Glomerular visceral epithelial cell (primary cell): ENCODE data around the gene SLC22A7.

ENCODE experiments used
- DNase-seq: peaks from one replicate; pipeline ENCODE4 v3.0.0-alpha.2; 2016; ENCODE audit errors: extremely low spot score

The SLC22A7 gene

DNA sequence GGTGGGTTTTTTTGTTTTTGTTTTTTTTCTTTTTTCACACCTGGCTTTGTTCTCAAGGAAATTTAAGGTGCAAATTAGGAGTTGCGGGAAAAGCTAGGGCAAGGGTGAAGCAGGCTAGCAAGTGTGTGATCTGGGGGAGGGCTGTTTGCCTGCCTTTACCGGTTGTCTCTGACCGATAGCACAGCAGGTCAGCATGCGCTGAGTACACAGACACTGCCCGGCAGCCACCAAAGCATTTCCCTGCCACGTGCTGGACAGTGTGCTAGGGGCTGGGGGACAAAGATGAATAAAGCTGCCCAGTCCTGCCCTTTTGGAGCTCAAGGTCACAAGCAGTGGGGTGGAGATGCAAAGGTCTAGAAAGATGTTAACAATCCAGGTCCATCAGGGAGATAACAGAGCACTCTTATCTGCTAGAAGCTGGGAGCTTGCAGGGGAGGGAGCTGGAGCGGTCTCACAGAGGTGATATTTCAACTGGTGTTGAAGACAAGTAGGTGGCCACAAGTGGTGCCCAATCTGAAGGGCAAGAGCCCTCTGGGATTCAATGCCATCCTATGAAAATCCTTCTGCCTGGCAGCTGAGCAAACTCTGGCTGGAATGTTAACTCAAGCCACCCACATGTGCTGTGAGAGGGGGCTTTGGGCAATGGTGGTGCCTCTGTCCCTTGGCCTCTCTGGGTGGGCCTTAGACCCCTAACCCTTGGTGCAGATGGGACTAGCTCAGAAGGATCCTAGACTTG lies 30.3 kb upstream of the SLC22A7 start:
- DNase-seq = no peak

DNA sequence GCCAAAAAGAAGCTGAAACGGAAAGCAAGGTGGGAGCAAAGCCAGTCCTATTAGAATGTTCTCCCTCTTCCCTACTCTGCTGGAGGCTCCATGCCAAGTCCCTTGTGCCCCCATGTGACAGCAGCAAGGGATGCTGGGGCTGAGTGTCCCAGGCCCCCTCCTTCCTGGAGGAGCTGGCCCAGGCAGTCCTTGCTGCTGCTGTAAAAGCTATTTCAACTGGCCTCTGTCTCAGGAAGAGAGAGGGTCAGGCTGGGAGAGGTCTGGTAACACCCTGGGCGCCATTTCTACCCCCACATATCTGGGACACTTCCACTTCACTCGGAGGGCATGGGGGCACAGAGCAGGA lies 29.7 kb upstream of the SLC22A7 start:
- no peak for DNase-seq

DNA sequence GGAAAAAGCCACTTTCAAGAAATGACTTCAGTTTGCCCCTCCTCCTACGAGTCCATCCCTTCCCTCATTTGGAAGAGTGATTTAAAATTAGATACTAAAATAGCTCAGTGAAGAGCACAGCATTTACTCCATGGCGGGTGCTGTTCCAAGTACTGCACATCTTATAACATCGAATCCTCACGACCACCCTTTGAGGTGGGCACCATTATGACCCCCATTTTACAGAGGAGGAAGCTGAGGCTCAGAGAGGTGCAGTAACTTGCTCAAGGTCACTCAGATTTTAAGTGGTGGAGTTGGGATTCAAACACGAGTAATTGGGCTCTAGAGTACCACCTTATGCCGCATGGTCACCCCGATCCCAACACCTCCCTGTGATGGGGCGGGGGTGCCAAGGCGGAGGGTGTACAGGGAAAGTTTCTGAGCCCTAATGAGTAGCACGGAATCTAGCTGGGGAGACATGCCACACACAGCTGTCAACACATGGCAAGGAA lies 29.2 kb upstream of the SLC22A7 start:
- DNase-seq = no peak

DNA sequence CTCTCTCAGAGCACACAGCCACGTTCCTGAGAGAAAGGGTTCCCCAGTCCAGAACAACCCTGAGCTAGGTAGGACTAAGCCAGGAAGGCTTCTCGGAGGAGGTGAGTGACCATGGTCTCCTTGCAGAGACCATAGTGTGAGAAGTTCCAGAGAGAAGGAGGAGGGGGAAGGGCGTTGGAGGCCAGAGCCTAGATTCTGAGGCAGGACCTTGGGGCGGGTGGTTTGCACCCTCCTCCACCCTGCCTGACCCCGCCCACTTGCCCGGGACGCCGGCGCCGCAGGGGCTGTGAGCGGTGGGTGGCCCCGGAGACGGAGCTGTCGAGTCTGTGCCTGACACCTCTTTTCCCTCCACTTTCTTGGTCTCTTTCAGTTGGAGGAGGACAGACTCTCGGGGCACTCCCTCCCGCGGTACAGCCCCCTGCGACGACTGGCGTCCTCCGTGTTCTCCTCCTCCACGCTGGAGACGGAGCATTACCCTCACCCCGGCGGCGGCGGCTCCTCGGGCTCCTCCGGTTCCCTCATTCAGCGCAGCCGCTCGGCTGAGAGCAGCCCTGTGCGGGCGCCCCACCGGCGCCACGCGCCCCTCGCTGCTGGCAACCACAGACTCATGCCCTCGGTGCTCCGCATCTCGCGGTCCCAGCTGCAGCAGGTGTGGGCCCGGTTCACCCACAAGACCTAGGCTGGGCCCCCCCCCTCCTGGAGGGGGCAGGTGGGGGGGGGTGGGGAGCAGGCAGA lies 28.6 kb upstream of the SLC22A7 start:
- DNase-seq = no peak

DNA sequence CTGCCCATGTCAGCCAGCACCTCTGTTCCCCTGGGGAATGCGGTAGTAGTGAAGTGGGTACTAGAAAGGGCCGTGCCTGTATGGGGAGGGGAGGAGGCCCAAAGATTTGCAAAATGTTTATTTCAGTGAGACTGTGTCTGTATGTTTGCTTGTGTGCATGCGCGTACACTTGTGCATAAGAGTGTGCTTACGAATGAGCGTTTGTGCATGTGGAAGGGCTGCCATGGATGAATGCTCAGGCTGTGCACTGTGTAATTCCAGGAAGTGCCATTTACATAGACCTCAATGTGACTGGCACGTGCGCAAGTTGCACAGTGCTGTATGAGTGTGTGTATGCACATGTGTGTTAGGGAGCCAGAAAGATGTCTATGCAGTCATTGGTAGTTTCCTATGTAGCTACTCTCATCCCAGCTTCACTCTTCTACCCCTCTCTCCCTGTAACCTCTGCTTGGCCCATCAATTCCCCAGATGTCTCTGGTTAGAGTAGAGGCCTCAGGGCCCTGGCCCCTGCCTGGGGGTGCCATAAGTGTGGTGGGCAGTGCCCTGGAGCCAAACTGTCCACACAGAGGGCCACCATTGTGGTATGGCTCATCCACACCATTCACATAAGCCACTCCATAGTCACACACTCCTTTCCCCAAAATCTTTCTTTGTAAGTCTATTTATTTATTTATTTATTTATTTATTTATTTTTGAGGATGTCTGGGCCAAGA lies 26.8 kb upstream of the SLC22A7 start:
- DNase-seq = no peak

DNA sequence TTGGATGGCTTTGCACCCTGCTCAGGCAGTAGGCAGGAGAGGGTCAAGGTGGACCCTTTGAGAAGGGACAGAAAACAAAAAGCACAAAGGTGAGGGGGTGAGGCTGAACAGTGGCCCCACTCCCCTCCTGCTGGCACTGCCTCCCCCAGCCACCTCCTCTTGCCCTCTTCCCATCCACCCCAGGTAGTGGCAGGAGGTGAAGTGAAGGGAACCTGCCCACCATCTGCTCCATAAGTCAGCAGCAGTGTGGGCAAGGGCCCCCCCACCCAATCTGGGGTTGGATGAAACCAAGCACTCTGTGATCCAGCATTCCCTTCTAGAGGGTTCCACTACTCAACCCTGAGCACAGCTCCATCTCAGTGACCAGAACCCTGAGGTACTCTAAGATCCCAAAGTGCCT lies 26.1 kb upstream of the SLC22A7 start:
- no peak for DNase-seq

DNA sequence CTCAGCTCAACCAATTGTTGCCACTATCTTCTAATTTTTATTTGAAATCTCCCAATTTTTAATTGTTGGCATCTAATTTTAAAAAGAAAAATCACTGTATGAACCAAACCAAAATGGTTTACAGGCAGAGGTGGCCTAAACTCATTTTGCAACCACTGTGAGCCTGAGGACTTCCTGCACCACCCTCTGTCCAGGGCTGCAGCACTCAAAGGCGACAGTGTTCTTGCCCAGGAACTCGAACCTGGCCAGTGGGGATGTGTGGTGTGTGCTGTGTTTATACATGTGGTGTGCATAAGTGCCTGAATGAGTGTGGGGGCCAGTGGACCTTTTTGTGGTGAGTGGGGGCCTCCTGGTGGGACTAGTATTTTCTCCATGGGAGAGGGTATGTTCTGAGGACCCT lies 24.4 kb upstream of the SLC22A7 start:
- no peak for DNase-seq

DNA sequence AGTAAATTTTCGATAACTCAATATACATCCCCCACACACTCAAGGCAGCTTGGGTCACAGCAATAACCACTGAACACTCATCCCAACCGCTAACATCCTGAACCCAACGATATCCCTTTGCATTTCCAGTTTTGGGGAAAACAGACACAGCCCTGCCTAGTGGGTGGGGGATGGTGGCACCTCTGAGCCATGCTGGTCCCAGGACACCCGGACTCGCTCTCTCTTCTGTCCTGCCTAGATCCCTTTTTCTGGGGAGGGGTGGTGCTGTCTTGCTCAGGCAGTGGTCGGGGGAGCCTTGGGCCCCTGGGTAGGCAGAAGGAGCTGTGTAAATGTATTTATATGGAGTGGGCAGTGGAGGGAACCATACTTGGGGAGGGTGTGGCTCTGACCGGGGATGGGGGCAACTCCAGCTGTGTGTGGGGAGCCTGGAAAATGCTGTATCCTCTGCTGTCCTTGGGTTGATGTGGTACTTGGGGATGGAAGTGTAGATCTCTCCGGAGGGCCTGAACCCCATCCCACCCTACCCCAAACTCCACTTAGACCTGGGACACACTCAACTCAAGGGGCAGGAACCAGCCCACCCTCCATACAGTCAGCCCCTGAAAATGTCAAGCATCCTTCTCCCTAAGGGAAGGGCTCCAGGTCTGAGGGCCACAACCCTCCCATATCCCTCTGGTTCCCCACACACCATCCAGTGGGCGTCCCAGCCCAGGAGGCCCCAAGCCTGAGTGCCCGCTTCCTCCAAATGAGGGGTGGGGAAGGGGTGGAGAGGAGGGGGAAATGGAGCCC lies 23.7 kb upstream of the SLC22A7 start:
- no peak for DNase-seq

DNA sequence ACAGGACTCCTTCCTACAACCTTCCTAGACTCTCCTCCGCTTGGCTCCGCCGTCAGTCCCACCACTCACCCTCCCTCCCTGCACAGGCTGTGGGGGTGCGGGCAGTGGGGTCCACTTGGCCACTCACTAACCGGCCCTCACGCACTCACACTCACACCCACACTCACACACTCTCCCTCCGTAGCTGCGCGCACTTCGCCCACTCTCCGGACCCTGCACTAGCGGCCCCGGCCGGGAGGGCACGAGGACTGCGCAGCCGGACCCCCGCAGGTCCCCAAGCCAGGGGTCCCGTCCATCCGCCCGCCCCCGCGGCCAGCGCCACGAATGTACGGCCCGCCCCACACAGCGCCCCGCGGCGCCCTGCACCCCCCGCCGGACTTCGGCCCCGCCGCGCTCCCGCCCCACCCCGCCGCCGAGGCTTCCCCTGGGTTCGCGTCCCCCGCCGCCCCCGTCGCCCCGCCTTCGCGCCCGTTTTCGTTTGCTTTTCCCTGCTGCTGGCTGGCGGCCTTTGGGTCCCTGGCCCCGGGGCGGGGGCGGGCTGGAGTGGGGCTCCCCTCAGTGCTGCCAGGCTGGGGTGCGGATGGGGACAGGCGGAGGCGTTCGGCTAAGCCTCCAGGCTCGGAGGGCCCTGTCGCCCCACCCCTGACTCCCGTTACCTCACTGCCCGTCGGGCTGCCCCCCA lies 23.0 kb upstream of the SLC22A7 start:
- DNase-seq = no peak

DNA sequence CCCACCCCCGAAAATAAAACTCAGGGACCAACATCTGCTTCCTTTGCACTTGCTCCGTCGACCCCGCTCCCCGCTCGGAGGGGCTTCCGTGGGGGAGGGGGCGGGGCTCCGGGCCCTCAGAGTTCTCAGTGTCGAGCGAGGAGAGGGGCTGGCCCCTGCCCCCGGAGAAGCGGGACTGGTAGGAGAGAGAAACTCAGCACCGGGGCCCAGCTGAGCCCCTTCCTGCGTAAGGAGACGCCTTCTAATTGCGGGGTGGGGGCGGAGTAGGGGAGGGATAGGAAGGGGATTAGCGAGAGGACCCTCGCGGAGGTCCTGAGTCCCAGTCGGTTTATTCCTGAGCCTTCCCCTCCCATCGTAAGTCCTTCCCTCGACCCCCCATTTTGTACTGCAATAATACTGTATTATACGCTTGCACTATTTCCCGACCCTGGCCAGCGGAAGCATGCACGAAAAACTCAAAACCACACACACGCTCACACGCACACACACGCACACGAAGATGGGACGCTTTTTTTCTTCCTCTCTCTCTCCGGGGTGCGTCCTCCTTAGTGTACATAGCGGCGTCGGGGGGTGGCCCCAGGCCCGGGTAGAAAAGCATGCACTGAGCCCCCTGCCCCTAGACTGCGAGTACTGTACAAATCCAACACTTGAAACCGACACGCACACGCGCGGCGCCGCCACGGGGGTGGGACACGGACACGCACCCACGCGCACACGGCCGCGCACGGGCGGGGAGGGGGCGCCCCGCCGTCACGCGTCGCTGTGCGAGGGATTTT lies 22.1 kb upstream of the SLC22A7 start:
- no peak for DNase-seq

DNA sequence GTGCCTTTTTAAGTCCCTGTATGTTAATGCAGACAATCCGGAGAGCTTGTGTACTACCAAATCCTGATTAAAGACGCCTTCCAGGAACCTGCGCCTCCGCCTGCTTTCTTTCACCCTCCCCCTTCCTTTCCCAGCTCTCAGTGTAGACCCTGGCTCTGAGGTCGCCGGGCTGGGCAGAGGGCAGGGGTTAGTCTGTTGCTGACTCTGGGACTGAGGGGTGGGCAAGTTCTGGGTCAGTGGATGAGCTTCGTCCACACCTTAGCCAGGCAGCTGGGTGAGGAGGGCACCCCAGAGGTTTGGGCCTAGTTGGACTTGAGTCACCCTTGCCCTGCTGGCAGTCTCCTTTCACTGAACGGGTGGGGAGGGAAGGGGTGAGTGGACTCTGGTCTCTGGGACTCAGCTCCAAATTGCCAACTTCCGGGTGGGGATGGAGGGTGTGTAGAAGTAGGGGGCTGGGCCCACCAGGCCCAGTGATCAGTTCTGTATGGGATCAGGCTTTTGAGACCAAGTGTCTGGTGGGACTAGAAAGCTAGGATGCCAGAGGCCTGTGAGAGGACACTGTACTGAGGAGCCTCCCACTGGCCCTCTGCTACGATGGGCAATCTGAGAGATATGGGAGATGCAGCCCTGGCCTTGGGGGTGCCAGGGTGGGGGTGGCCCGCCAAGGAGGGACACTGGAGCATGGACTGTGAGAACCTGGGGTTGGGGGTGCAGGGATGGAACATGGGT lies 21.3 kb upstream of the SLC22A7 start:
- no peak for DNase-seq

DNA sequence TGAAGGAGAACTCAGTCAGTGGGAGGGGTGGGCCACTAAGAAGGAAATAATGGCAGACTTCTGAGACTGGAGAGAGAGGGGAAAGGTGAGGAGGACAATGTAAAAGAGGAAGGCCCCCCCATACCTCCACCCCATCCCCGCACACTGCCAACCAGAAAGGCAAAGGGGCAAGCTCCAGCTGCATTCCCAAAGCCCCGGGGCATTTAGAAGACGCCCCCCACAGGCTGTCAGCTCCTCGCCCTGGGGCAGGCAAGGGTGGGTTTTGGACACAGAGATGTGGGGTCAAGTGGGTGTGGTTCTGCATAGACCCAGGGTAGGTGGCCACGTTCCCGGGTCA lies 20.8 kb upstream of the SLC22A7 start:
- DNase-seq = no peak

DNA sequence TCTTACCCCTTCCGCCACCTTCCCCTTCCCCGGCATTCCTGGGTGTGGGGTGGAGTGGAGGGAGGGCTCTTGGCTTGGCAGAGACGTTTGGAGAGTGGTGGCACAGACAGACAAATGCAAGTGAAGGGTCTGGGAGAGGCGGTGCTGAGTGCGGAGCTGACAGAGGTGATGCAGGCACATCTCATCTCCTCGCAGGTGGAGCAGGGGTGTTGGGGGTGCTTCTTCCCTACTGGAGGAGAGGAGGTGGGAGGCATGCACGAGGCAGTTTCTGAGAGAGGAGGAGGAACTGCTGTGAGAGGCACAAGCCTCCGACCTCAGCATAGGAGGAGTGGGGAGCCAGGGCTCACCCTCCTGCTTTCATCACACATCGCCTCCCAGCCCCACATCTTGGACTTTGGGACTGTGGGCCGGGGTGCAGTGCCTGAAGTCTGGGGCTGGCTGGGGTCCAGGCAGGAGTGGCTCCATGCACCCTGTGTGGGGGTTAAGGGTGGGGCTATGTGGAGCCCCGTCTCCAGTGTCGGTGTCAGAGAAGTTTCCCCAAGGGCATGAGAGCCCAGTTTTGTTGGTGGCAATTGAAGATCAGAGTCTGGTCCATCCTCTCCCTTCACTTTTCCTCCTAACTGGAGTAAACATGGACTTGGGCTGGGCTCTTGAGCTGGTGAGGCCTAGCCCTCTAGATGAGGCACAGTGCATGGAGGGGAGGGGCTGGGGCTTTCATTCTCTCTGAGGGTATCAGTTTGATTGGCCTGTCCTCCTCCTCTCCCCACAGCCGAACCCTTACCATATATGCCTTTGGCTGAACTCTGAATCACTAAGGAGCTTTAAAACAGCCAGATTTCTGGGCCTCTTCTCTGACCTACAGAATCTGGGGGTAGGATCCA lies 20.2 kb upstream of the SLC22A7 start:
- no peak for DNase-seq

DNA sequence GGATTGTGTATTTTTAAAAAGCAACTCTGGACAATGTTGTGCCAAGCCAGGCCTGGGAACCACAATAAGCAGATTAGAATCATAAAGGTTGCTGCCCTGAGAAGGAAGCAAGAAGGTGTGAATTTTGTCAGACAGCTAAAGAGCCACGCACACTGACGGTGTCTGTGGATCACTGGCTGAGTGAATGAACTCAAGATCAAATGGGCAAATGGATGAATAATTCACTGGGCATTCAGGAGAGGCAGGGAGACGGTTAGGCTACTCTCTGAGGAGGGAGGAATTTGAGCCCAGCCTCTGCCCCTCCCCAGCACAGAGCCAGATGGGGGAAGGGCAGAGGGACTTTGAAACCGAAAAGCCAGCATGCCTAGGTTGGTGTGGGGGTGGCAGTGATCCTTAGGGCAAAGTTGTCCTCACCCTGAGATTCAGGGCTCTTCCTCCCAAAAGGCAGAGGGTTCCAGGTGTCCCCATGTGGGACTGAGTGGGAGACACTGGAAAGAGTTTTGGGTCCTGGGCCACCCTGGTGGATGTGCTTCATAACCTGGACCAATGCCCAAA lies 19.5 kb upstream of the SLC22A7 start:
- peak; percentile 41 for DNase-seq

DNA sequence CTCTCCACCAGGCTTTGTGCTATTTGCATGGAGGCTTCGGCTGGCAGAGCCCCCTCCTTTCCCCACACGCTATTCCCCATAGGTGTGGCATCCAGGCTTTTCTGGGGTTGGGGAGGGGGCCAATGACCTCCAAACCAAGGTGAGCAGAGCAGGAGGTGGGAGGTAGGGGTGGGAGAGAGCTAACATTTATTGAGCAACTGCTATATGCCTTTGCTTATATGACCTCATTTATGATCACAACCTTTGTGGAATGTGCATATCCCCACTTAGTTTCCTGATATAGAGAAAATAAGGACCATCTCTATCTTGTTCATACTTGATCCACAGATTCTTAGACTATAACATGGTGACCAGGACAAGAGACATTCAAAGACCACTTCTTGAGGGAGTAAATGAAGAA lies 17.8 kb upstream of the SLC22A7 start:
- no peak for DNase-seq

DNA sequence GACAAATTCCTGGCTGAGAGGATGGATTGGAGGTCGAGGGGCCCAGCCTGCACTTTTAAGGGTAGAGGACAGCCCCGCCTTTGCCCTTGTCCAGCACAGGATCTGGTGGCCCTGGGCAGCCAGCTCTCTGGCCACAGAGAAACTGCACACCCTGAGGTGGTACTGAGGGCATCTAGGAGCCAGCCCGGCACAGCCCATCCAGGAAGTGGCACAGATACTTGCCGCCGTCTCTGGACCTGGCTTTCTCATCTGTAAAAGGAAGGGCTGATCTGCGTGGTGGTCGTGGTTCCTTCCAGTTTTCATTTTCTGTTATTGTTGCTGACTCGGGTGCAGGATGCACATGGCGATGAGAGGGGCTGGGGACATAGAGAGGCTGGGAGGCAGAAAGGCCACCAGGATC lies 16.0 kb upstream of the SLC22A7 start:
- no peak for DNase-seq

DNA sequence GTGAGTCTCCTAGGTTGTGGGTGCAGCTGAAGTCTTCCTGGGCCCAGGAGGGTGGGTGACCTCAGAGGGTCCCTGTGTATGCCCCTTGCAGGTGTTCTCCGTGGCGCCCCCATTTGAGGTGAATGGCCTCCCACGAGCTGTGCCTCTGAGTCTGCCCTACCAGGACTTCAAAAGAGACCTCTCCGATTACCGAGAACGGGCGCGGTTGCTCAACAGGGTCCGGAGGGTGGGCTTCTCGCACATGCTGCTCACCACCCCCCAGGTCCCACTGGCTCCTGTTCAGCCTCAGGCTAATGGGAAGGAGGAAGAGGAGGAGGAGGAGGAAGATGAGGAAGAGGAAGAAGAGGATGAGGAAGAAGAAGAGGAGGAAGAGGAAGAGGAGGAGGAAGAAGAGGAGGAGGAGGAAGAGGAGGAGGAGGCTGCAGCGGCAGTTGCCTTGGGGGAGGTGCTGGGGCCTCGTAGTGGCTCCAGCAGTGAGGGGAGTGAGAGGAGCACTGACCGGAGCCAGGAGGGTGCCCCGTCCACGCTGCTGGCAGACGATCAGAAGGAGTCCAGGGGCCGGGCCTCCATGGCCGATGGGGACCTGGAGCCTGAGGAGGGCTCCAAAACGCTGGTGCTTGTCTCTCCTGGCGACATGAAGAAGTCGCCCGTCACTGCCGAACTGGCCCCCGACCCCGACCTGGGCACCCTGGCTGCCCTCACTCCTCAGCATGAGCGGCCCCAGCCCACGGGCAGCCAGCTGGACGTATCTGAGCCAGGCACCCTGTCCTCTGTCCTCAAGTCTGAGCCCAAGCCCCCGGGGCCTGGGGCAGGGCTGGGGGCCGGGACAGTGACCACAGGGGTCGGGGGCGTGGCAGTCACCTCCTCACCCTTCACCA lies 15.2 kb upstream of the SLC22A7 start:
- DNase-seq = no peak

DNA sequence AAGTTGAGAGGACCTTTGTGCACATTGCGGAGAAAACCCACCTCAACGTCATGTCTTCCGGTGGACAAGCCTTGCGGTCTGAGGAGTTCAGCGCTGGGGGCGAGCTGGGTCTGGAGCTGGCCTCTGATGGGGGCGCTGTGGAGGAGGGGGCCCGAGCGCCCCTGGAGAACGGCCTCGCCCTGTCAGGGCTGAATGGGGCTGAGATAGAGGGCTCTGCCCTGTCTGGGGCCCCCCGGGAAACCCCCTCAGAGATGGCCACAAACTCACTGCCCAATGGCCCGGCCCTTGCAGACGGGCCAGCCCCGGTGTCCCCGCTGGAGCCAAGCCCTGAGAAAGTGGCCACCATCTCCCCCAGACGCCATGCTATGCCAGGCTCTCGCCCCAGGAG lies 14.6 kb upstream of the SLC22A7 start:
- DNase-seq = no peak
